ENCODE data around the gene ZNF20. TPM values are rescaled to one million over a fixed set of nuclear protein-coding genes. Genes with fewer than 3 reads are reported as not detected.

ZNF20 gene
- 1 to 10 TPM; 3.2 to 4.1 TPM for total RNA-seq

DNA sequence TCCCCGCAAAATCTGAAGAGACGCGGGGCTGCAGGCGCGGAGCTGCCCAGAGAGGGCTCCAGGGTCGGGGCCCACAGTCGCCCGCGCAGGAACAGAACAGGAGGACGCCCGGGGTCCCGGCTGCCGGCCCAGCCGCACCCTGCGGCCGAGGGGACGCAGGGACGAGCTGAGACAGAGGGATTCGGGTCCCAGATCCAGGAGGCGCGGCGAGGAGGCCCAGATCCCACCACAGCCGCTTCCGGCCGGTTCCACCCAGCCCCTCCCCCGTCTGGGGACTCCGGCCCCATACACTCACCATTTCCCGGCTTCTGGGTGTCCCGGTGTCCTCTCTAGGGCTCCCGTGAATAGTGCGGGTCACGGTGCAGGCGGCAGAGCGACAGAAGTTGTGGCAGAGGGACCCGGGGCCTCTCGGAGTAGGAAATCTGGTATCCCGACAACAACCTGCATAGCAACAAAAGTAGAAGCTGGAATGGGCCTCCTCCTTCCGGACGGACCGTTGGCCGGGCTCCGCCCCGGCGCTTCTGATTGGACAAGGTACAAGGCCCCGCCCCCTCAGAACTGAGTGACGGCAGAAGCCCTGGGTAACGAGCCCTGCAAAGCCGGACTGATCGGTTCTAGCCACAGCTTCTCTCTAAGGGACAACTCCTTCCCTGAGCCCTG is at the start of gene ZNF20:
Gene ZNF20 (minus strand): TSS at position 466 of the 660 bp plus-strand sequence. CDS start 168 bp downstream, at position 298.
- peaks cover 35% of the 10 kb centered on the region for H3K4me1 Mint-ChIP-seq (ENCODE audit: low read depth)
- ChIA-PET POLR2A (interaction anchor here (0.6 to 2.2 kb wide), 10 partner anchors 23 to 1101 kb away, joined by 3 to 13 read pairs (median 7); partner anchors contain the start of genes ZNF136, ZNF441, ZNF563 and ZNF700), CTCF (interaction anchor here (0.9 to 4.2 kb wide), 24 partner anchors 11 to 403 kb away, joined by 3 to 50 read pairs (median 4); partner anchors contain the start of genes ZNF136, ZNF433, ZNF442 and ZNF491)
- peak within 1 kb of the TSS; percentile 87 for H3K27ac Mint-ChIP-seq
- ATAC-seq = peak; percentile 97
- peak; percentile 95 for DNase-seq
- H3K4me3 Mint-ChIP-seq = peak within 1 kb of the TSS; percentile 94
- no peaks in the 10 kb centered on the region for H3K27me3 Mint-ChIP-seq (ENCODE audit: low read depth)
- H3K9me3 Mint-ChIP-seq (ENCODE audit: insufficient read depth) = peaks cover 8% of the 10 kb centered on the region
- peaks cover 30% of the 10 kb centered on the region for H3K36me3 Mint-ChIP-seq (ENCODE audit: low read depth)

DNA sequence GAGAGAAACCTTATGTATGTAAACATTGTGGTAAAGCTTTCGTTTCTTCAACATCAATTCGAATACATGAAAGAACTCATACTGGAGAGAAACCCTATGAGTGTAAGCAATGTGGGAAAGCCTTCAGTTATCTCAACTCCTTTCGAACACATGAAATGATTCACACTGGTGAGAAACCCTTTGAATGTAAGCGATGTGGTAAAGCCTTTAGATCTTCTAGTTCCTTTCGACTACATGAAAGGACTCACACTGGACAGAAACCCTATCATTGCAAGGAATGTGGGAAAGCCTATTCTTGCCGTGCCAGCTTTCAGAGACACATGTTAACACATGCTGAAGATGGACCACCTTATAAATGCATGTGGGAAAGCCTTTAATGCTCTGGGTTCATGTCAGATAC is 47.5 kb upstream of the ZNF20 start:
- Mint-ChIP-seq H3K4me3 (no peak overlapping the region), H3K36me3 (ENCODE audit: low read depth) (peaks cover 87% of the 10 kb centered on the region), H3K27ac (no peak overlapping the region), H3K27me3 (ENCODE audit: low read depth) (no peaks in the 10 kb centered on the region), H3K4me1 (ENCODE audit: low read depth) (no peaks in the 10 kb centered on the region), H3K9me3 (ENCODE audit: insufficient read depth) (peaks cover 63% of the 10 kb centered on the region)
- ATAC-seq = no peak
- DNase-seq = no peak
- ChIA-PET CTCF (no interaction called here), POLR2A (interaction anchor here (1.0 kb wide), 1 partner anchor 31 kb away, joined by 4 read pairs; the partner anchor contains the start of gene ZNF625)

DNA sequence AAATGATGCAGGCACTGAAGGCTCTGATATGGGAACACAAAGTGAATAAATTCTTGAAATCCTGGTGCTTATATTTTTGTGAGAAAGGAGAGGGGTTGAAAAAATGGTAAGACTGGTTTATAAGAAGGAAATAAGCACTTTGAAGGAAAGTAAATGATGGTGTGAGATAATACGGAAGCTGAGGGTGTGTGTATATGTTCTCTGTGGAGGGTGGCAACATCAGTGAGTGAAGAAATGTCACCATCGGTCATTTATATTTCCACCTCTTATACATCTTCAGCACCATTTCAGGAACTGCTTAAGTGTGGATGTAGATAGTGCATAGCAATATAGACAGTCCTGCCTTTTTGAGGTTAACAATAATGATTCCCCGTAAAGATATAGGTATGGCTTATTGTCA is 40.2 kb upstream of the ZNF20 start:
- H3K36me3 Mint-ChIP-seq (ENCODE audit: low read depth) = peaks cover 82% of the 10 kb centered on the region
- ATAC-seq (no peak), DNase-seq (no peak)
- ChIA-PET POLR2A (no interaction called here), CTCF (no interaction called here)
- no peak overlapping the region for H3K4me3 Mint-ChIP-seq
- H3K27ac Mint-ChIP-seq = no peak overlapping the region
- no peaks in the 10 kb centered on the region for H3K27me3 Mint-ChIP-seq (ENCODE audit: low read depth)
- H3K4me1 Mint-ChIP-seq (ENCODE audit: low read depth) = peaks cover 3% of the 10 kb centered on the region
- peaks cover 46% of the 10 kb centered on the region for H3K9me3 Mint-ChIP-seq (ENCODE audit: insufficient read depth)

DNA sequence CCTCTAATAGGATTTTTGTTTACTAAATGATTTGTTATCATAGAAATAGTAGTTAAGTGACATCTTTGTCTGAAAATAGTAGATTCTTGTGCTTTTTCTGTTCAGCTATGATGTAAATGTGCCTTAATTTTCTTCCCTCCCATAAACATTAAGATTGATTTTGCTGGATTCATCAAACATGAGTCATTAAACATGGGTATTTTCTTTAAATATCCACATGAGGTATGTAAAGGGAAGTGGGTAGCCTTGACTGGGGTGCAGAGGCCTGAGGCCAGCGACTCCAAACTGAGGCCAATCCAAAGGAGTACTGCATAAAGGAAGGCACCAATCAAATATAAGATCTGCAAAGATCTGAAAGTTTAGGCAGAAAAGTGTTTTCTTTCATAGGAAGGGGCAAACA is 26.5 kb upstream of the ZNF20 start:
- ATAC-seq (no peak), DNase-seq (no peak)
- POLR2A ChIA-PET = no interaction called here
- Mint-ChIP-seq H3K4me1 (ENCODE audit: low read depth) (peaks cover 39% of the 10 kb centered on the region), H3K27ac (peak overlapping the region; percentile 41), H3K9me3 (ENCODE audit: insufficient read depth) (peaks cover 5% of the 10 kb centered on the region), H3K27me3 (ENCODE audit: low read depth) (no peaks in the 10 kb centered on the region), H3K36me3 (ENCODE audit: low read depth) (peaks cover 53% of the 10 kb centered on the region), H3K4me3 (no peak overlapping the region)
- CTCF ChIA-PET = interaction anchor here (0.6 to 1.3 kb wide), 2 partner anchors 243 to 294 kb away, joined by 3 to 4 read pairs; no protein-coding TSS in a partner anchor

DNA sequence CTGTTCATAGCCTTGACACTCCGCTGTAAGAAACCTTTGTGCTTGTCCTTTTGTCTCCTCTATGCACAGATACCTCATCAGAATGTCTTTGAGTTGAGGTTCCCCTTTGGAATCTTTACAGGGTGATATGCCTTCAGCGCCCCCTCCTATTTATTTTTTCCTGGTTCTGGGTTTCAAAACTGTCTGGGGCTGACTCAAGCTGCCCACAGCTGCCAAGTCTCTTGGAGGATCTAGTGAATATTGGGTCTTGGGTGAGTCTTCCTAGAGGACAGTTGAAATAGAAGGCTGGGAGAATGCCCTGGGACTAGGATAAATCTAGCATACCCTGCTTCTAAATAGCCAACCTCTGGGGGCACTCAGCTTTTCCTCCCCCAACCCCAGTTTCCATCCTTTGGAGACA is 23.7 kb upstream of the ZNF20 start:
- Mint-ChIP-seq H3K9me3 (ENCODE audit: insufficient read depth) (no peaks in the 10 kb centered on the region), H3K4me1 (ENCODE audit: low read depth) (peaks cover 39% of the 10 kb centered on the region), H3K4me3 (peak overlapping the region; percentile 90), H3K36me3 (ENCODE audit: low read depth) (peaks cover 33% of the 10 kb centered on the region), H3K27ac (peak overlapping the region; percentile 94), H3K27me3 (ENCODE audit: low read depth) (no peaks in the 10 kb centered on the region)
- ChIA-PET CTCF (interaction anchor here (1.5 to 2.2 kb wide), 2 partner anchors 23 to 240 kb away, joined by 9 to 10 read pairs; partner anchors contain the start of gene ZNF20), POLR2A (interaction anchor here (0.6 to 2.1 kb wide), 7 partner anchors 13 to 176 kb away, joined by 3 to 11 read pairs (median 3); partner anchors contain the start of genes ZNF20 and ZNF563)
- ATAC-seq (no peak), DNase-seq (no peak)

DNA sequence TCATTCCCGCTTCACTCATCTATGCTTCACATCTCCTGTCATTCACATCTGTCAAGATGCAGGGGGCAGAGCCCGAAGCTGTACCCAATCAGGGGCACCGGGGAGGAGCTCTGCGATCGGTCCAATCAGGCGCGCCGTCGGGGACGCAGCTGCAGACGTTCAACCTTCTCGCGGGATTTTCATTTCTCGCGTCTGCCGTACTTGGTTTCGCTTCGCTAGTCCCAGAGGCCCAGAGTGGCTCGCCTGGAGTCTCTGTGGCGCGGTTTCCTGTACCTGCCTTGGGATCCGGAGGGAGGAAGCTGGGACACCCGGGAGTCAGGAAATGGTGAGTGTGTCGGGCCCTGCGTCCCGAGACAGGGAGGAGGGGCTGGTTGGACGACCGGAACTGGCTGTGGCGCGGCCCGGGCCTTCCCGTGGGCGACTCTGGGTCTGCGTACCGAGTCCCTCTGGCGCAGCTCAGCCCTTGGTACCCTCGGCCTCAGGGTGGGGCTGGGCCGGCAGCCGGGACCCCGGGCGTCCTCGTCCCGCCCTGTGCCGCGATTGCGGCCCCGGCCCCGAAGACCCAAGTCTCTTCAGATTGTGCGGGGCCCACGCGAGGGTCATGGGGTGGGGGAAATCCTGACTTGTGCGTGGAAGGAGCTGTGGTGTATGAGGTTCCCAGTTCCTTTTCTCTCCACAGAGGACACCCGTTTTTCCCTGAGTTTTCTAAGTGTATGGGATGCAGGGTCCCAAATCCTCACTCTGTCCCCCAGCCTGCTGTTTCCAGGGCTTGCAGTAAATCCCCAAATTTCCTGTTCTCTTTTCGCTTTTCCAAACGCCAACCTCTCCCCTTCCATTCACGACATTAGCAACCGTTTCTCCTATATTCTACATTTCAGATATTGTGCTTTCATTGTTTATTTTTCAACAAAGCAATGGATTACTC is 23.0 kb upstream of the ZNF20 start, which contains the start of gene ZNF136:
Gene ZNF136 (plus strand): TSS at position 215 of the 925 bp plus-strand sequence. CDS start 108 bp downstream, at position 323.
- Mint-ChIP-seq H3K4me1 (ENCODE audit: low read depth) (peaks cover 42% of the 10 kb centered on the region), H3K4me3 (peak within 1 kb of the TSS; percentile 90), H3K27me3 (ENCODE audit: low read depth) (no peaks in the 10 kb centered on the region), H3K27ac (peak within 1 kb of the TSS; percentile 94), H3K9me3 (ENCODE audit: insufficient read depth) (no peaks in the 10 kb centered on the region), H3K36me3 (ENCODE audit: low read depth) (peaks cover 26% of the 10 kb centered on the region)
- CTCF ChIA-PET = interaction anchor here (1.0 to 2.2 kb wide), 4 partner anchors 22 to 239 kb away, joined by 5 to 10 read pairs (median 7); partner anchors contain the start of gene ZNF20
- DNase-seq = peak; percentile 98
- POLR2A ChIA-PET = interaction anchor here (0.6 to 2.1 kb wide), 11 partner anchors 12 to 506 kb away, joined by 3 to 11 read pairs (median 3); partner anchors contain the start of genes ZNF20, ZNF442 and ZNF563
- peak; percentile 99 for ATAC-seq

DNA sequence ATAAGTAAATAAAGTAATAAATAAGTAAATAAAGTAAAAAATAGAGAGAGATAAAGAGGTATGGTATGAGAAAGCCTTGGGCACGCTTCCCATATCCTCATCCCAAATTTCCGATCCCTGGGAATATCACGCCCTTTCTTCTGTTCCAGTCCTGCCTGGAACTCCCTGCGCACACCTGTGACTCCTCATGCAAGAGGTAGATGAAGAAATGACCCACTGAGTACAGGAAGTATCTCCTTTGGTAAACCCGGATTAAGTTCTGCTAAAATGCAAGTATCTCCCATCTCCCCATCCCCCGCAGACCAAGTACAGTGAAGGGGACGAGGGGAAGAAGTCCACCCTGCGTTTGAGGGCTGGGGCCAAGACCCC is 22.3 kb upstream of the ZNF20 start:
- peaks cover 22% of the 10 kb centered on the region for H3K36me3 Mint-ChIP-seq (ENCODE audit: low read depth)
- H3K9me3 Mint-ChIP-seq (ENCODE audit: insufficient read depth) = no peaks in the 10 kb centered on the region
- DNase-seq (no peak), ATAC-seq (no peak)
- no peaks in the 10 kb centered on the region for H3K27me3 Mint-ChIP-seq (ENCODE audit: low read depth)
- peak overlapping the region; percentile 90 for H3K4me3 Mint-ChIP-seq
- ChIA-PET CTCF (interaction anchor here (1.0 to 2.2 kb wide), 4 partner anchors 22 to 239 kb away, joined by 5 to 10 read pairs (median 7); partner anchors contain the start of gene ZNF20), POLR2A (interaction anchor here (0.6 to 2.1 kb wide), 9 partner anchors 22 to 506 kb away, joined by 3 to 11 read pairs (median 3); partner anchors contain the start of genes ZNF20, ZNF442 and ZNF563)
- H3K4me1 Mint-ChIP-seq (ENCODE audit: low read depth) = peaks cover 42% of the 10 kb centered on the region
- H3K27ac Mint-ChIP-seq = peak overlapping the region; percentile 94

DNA sequence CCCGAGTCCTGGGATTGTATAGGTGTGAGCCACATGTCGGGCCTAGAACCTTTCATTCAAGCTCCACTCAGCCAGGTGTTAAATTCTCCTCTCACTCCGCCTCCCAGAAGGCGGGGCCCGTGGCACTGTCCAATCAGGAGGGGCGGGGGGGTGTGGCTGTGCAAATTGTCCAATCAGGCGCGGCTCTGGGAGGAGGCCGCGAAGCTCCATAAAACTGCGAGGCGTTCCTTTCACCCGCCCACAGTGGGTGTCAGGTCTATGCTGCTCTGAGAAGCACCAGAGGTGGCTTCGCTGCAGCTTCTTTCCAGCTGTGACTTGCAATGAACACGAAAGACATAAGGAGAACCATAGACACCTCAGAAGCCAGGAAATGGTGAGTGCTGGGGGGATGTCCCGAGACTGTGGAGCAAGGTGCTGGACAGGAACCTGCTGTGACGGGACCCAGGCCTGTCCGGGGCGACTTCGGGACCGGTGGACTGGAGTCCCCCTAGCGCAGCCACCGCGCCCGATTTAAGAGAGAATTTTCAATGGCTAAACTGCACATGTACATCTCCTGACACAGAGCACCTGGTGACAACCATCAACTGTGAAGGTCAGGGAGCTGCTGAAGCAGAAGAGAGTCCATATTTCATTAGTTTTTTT is 19.7 kb upstream of the ZNF20 start:
- POLR2A ChIA-PET = interaction anchor here (0.5 kb wide), 1 partner anchor 440 kb away, joined by 3 read pairs; no protein-coding TSS in a partner anchor
- ATAC-seq = no peak
- peaks cover 37% of the 10 kb centered on the region for H3K4me1 Mint-ChIP-seq (ENCODE audit: low read depth)
- peaks cover 10% of the 10 kb centered on the region for H3K36me3 Mint-ChIP-seq (ENCODE audit: low read depth)
- H3K9me3 Mint-ChIP-seq (ENCODE audit: insufficient read depth) = no peaks in the 10 kb centered on the region
- H3K27me3 Mint-ChIP-seq (ENCODE audit: low read depth) = peaks cover 3% of the 10 kb centered on the region
- no peak for DNase-seq
- CTCF ChIA-PET = interaction anchor here (0.8 to 1.4 kb wide), 2 partner anchors 19 to 69 kb away, joined by 3 read pairs; no protein-coding TSS in a partner anchor
- H3K27ac Mint-ChIP-seq = no peak overlapping the region
- H3K4me3 Mint-ChIP-seq = no peak overlapping the region

DNA sequence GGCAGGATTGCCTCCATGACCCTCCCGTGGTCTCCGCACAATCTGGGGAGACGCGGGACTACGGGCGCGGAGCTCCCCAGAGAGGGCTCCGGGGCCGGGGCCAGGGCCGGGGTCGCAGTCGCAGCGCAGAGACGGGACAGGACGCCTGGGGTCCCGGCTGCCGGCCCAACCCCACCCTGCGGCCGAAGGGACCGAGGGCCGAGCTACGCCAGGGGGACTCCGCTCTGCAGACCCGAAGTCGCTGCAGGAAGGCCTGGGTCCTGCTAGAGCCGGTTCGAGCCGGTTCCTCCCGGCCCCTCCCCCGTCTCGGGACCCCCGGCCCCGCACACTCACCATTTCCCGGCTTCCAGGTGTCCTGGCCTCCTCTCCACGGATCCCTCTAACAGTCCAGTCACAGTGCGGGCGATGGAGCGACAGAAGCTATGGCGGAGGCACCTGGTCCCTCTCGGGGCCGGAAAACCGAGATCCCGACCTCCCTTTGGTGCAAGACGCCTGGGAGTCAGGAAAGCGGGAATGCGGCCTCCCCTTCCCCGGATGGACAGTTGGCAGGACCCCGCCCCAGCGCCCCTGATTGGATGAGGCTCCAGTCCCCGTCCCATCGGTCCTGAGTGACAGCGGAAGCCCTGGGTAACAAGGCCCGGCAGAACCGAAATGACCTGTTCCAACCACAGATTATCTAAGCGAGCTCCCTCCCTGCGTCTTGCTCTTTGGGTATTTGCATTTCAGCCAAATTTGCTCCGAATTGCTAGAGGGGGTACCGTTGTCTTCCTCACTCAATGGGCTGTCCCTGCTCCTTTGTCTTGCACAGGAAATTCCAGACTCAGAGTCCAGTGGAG is 16.3 kb upstream of the ZNF20 start, which contains the start of gene ZNF625:
Gene ZNF625 (minus strand): TSS at position 512 of the 836 bp plus-strand sequence. CDS start 176 bp downstream, at position 336.
- POLR2A ChIA-PET = interaction anchor here (1.0 to 1.1 kb wide), 2 partner anchors 32 to 232 kb away, joined by 4 read pairs; partner anchors contain the start of gene ZNF700
- H3K27ac Mint-ChIP-seq = peak within 1 kb of the TSS; percentile 78

DNA sequence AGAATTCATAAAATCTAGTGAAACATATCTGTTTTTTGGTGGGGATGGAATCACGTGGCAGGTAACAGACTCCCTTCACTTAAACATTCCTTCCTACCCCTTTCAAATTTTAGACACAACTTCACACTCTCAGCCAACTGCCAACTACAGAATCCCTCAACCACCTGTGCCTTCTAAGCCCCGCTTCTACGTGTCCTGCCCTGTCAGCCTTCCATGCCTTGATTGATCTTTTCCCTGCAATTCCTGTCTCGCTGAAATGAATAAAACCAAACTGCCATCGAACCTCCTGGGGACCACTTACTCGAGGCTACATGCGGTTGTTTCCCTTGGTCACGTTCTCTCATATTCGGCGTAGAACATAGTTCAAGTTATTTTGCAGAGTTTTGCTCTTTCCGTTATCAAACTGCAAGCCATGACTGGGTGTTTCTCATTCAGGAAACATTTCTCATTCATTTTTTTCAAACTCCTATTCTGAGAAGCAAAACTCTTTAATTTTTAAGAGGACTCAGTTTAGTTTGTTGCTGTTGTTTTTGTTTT is 15.2 kb upstream of the ZNF20 start:
- no peak overlapping the region for H3K27ac Mint-ChIP-seq
- CTCF ChIA-PET = interaction anchor here (1.7 kb wide), 1 partner anchor 64 kb away, joined by 6 read pairs; no protein-coding TSS in a partner anchor

More for the DNA sequence above, 16.3 kb upstream of the ZNF20 start, which contains the start of gene ZNF625:
- CTCF ChIA-PET = interaction anchor here (0.9 to 1.7 kb wide), 4 partner anchors 16 to 193 kb away, joined by 3 to 10 read pairs (median 7); partner anchors contain the start of gene ZNF20
- Mint-ChIP-seq H3K4me1 (ENCODE audit: low read depth) (peaks cover 15% of the 10 kb centered on the region), H3K4me3 (peak within 1 kb of the TSS; percentile 87), H3K36me3 (ENCODE audit: low read depth) (peaks cover 15% of the 10 kb centered on the region), H3K27me3 (ENCODE audit: low read depth) (peaks cover 3% of the 10 kb centered on the region), H3K9me3 (ENCODE audit: insufficient read depth) (no peaks in the 10 kb centered on the region)
- DNase-seq = peak; percentile 63
- peak; percentile 71 for ATAC-seq

More for the DNA sequence above, 15.2 kb upstream of the ZNF20 start:
- Mint-ChIP-seq H3K9me3 (ENCODE audit: insufficient read depth) (no peaks in the 10 kb centered on the region), H3K4me3 (peak overlapping the region; percentile 87), H3K4me1 (ENCODE audit: low read depth) (peaks cover 15% of the 10 kb centered on the region), H3K27me3 (ENCODE audit: low read depth) (peaks cover 3% of the 10 kb centered on the region), H3K36me3 (ENCODE audit: low read depth) (peaks cover 21% of the 10 kb centered on the region)
- ATAC-seq (no peak), DNase-seq (no peak)
- POLR2A ChIA-PET = interaction anchor here (1.0 kb wide), 1 partner anchor 230 kb away, joined by 4 read pairs; the partner anchor contains the start of gene ZNF700

Measured in activated CD8-positive, alpha-beta T cell treated with anti-CD3 and anti-CD28 coated beads, Interleukin-2, amount 10 ng/mL, durations not matched to agents 7 days and 5 days (primary cell).